Tibial nerve (tissue), 4 donors: Measurements from ENCODE around the gene CORO1A. TPM values are rescaled to one million over a fixed set of nuclear protein-coding genes. Genes with fewer than 3 reads are reported as not detected.

Experiments used
- DNase-seq, 2 donors: peaks; one replicate each; pipeline ENCODE4 v3.0.0-alpha.2; 2019; ENCODE audit warnings: low spot score in 2 of 2
- H3K27ac ChIP-seq, 4 donors: fragments of 200-600 bp; sonication (generic) in 3 of 4; one replicate each; pipeline ENCODE4 v1.5.1; 2017 to 2019; ENCODE audit warnings: mild to moderate bottlenecking in 1 of 4
- H3K27me3 ChIP-seq, 2 donors: fragments of 200-600 bp; sonication (generic) in 1 of 2; one replicate each; pipeline versions ENCODE4 v1.5.1 to v1.6.0; 2017 to 2019
- H3K36me3 ChIP-seq, 3 donors: fragments of 200-600 bp; sonication (generic); one replicate each; pipeline ENCODE4 v1.5.1; 2018 to 2019
- H3K4me1 ChIP-seq, 4 donors: fragments of 200-600 bp; sonication (generic) in 3 of 4; one replicate each; pipeline ENCODE4 v1.5.1; 2017 to 2019
- H3K4me3 ChIP-seq, 4 donors: fragments of 200-600 bp; sonication (generic) in 3 of 4; one replicate each; pipeline ENCODE4 v1.5.1; 2017 to 2019; ENCODE audit warnings: mild to moderate bottlenecking in 1 of 4, moderate library complexity in 1 of 4
- H3K9me3 ChIP-seq, 4 donors: fragments of 200-600 bp; sonication (generic) in 3 of 4; one replicate each; pipeline ENCODE4 v1.5.1; 2017 to 2019
- CTCF ChIP-seq, 5 experiments: fragments of 200-600 bp in 3 of 5; fragments of 450-650 bp in 2 of 5; sonication (generic) in 3 of 5; IDR thresholded peaks; one replicate each; pipeline ENCODE4 v1.5.1; 2016 to 2019; ENCODE audit warnings: antibody characterized with exemption in 5 of 5, mild to moderate bottlenecking in 3 of 5, moderate library complexity in 2 of 5
- EP300 ChIP-seq, 2 donors: sonication (generic); formaldehyde crosslinking; IDR thresholded peaks; one replicate each; pipeline ENCODE4 v1.6.1; 2017; ENCODE audit warnings: antibody characterized with exemption in 2 of 2, mild to moderate bottlenecking in 1 of 2
- POLR2A ChIP-seq, 2 donors: fragments of 450-650 bp; IDR thresholded peaks; one replicate each; pipeline ENCODE4 v1.6.1; 2017; ENCODE audit warnings: antibody characterized with exemption in 2 of 2, mild to moderate bottlenecking in 2 of 2, moderate library complexity in 2 of 2
- WGBS, 2 donors: methylation state at CpG; one replicate each; pipeline ENCODE4 v1.1.5; 2018; 5-methylcytosine and 5-hydroxymethylcytosine counted together
- total RNA-seq, 4 donors: library from RNA; depleted of rRNA; stranded (reverse); fragments of >200 nt; gene quantifications; one replicate each; pipeline ENCODE4 v1.1.0, GENCODE V29; 2016

Gene CORO1A
- total RNA-seq, 4 donors from 2014 or later = 35.0 to 66.9 (median 47.1) TPM

GRCh38 chr16:30141750-30142149 lies 41.7 kb upstream of the CORO1A start:
- DNase-seq = no peak

GRCh38 chr16:30142672-30143346 lies 40.6 kb upstream of the CORO1A start:
- TF ChIP-seq EP300 (IDR thresholded peaks at IDR 0.05) = no peak
- TF ChIP-seq CTCF (IDR thresholded peaks at IDR 0.05) = peak in 1 of 5 experiments; percentile 12
- Histone ChIP-seq H3K9me3 (no peaks in the 10 kb centered on the region), H3K4me3 (no peak overlapping the region), H3K27ac (no peak overlapping the region), H3K36me3 (no peaks in the 10 kb centered on the region), H3K27me3 (no peaks in the 10 kb centered on the region), H3K4me1 (peaks cover 0 to 2% (median 0%) of the 10 kb centered on the region in 4 donors)
- WGBS, 2 donors = 77 to 81% methylated on average over 13 of the region's 13 CpGs
- DNase-seq = no peak

More at GRCh38 chr16:30141750-30142149, 41.7 kb upstream of the CORO1A start:
- H3K36me3 ChIP-seq = no peaks in the 10 kb centered on the region
- H3K4me1 ChIP-seq = peaks cover 0 to 5% (median 0%) of the 10 kb centered on the region in 4 donors
- TF ChIP-seq EP300 (IDR thresholded peaks at IDR 0.05) = no peak
- no peak for TF ChIP-seq POLR2A (IDR thresholded peaks at IDR 0.05)
- TF ChIP-seq CTCF (IDR thresholded peaks at IDR 0.05) = no peak
- WGBS, 2 donors = 95 to 96% methylated on average over 2 of the region's 2 CpGs
- no peaks in the 10 kb centered on the region for H3K27me3 ChIP-seq
- H3K9me3 ChIP-seq = no peaks in the 10 kb centered on the region
- H3K4me3 ChIP-seq = no peak overlapping the region
- no peak overlapping the region for H3K27ac ChIP-seq

- TF ChIP-seq CTCF (IDR thresholded peaks at IDR 0.05) (no peak), POLR2A (IDR thresholded peaks at IDR 0.05) (no peak), EP300 (IDR thresholded peaks at IDR 0.05) (no peak)
- Histone ChIP-seq H3K4me3 (no peak overlapping the region), H3K36me3 (no peaks in the 10 kb centered on the region), H3K9me3 (no peaks in the 10 kb centered on the region), H3K27me3 (no peaks in the 10 kb centered on the region), H3K27ac (no peak overlapping the region), H3K4me1 (no peaks in the 10 kb centered on the region)
- no peak for DNase-seq
- 55 to 72% methylated on average over 2 of the region's 2 CpGs for WGBS, 2 donors
These were observed 40.1 kb upstream of the CORO1A start for GRCh38 chr16:30143347-30143702.

GRCh38 chr16:30144017-30144416 lies 39.4 kb upstream of the CORO1A start:
- Histone ChIP-seq H3K9me3 (peaks cover 0 to 5% (median 0%) of the 10 kb centered on the region in 4 donors), H3K4me3 (no peak overlapping the region), H3K27me3 (no peaks in the 10 kb centered on the region), H3K27ac (no peak overlapping the region), H3K4me1 (no peaks in the 10 kb centered on the region), H3K36me3 (no peaks in the 10 kb centered on the region)
- no peak for TF ChIP-seq CTCF (IDR thresholded peaks at IDR 0.05)
- TF ChIP-seq POLR2A (IDR thresholded peaks at IDR 0.05) = no peak
- TF ChIP-seq EP300 (IDR thresholded peaks at IDR 0.05) = no peak
- no peak for DNase-seq

GRCh38 chr16:30144917-30145316 lies 38.5 kb upstream of the CORO1A start:
- no peaks in the 10 kb centered on the region for H3K36me3 ChIP-seq
- H3K27me3 ChIP-seq = no peaks in the 10 kb centered on the region
- no peak overlapping the region for H3K27ac ChIP-seq
- TF ChIP-seq EP300 (IDR thresholded peaks at IDR 0.05) (no peak), POLR2A (IDR thresholded peaks at IDR 0.05) (no peak), CTCF (IDR thresholded peaks at IDR 0.05) (no peak)
- WGBS, 2 donors = 39 to 72% methylated on average over 1 of the region's 1 CpG
- no peaks in the 10 kb centered on the region for H3K4me1 ChIP-seq
- H3K4me3 ChIP-seq = no peak overlapping the region
- H3K9me3 ChIP-seq = peaks cover 0 to 14% (median 2%) of the 10 kb centered on the region in 4 donors
- DNase-seq = no peak
